Fibroblast of gingiva (primary cell): Measurements from ENCODE around the gene C1orf174.

ENCODE experiments used
- DNase-seq: peaks from one replicate; pipeline ENCODE4 v3.0.0-alpha.2; 2011; ENCODE audit warnings: low read depth

Gene C1orf174

DNA sequence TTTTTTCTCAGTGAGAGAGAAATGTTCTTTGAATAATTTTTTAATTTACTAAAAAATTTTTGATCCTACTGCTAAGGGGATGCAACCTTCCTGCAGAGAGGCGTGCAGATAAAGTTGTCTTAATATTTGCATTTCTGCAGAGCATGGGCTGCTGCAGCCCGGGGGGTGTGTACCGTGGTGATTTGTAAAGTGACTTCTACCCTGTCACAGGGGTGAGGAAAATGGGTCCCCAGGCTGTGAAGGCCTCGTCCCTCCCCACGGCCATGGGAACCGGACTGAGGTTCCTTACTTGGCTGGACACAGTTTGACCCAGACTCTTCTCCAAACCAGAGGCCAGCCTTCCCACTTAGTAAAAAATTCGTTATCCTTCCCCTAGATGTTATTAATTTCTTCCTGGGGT, 9.5 kb upstream of the C1orf174 start:
- no peak for DNase-seq

DNA sequence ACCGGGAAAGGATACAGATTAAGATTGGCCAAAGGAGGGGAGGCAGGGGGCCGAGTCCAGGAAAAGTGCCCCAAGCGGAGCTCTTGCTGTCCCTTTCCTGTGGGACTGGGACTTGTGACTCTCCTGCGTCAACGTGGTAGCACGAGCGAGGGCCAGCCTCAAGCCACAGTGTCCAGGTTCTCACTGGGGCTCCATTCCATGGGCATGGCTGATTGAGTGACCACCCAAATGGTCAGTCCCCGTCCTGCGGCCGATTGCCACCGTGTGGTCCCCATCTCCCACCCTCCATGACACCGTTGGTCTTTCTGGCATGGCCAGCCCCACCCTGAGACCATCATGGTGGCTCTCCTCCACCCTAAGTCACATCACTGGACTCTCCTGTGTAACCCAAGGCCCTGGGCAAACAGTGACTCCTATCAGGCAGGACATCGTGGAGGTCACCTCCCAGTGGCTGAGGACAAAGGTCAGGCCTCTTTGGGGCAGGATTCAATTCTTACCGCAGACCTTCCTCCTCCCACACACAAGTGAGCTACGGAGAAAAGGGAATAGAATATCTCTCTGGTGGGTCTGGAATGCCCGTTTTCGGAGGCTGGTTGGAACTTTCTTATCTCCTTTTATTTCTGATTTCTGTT, 8.9 kb upstream of the C1orf174 start:
- no peak for DNase-seq

DNA sequence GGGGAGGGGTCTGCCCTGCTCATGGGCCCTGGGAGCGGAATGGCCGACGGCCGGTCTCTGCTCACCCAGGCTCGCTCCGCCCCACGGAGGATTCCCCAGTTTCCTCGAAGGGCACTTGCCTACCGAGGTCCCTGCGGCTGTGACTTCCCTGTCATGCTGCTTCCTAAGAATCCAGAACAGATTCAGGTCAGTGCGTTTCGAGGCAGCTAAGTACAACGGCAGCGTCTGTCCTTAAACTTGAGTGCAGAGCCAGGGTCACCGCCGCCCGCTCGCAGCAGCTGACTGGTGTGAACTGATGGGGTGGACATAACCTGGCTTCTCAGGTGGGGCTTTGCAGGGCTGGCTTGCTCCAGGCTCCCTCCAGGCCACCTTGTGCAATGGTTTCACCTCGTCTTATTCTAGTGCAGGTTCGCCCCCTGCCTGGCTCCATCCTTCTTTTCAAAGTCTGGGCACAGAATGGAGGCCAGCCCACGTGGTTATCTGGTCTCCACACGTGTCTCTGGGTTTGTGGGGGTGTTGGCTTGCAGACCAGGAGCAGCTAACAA, 7.6 kb upstream of the C1orf174 start:
- no peak for DNase-seq

DNA sequence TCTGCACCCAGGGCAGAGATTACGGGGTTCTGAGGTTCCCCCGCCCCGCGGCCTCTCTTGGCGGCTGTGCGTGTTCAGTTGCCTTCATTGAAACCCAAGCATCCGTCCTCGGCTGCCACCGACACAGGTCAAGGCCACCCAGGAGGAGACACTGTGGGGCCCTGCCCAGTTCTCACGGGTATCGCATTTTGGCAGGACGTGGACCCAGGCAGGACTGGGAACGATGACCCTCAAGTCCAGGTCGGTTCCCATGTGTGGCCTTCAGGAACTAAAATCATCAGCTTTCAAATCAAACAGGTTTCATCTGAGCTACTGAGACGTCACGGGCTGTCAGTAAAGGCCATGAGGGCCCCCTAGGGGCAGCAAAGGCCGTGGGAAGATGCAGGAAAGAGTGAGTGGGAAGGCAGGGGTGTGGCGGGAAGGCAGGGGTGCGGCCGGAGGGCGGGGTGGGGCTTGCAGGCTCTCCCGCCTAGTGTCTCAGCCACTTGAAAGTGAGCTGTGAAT, 7.0 kb upstream of the C1orf174 start:
- no peak for DNase-seq

DNA sequence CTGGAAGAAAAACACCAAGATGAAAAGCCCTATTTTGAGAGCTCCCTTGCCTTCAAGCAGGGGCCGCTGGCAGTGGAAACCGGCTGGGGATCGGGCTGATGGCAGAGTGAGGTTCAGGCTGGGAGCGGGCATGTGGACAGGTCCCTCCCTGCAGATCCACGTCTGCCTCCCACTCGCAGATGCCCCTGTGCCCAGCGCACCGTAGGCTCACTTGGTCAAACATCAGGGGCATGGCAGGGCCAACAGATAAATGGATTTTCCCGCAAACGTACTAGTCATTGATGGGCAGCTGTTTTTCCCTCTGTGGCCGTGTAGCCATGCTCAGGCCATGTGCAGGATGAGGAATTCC, 6.6 kb upstream of the C1orf174 start:
- DNase-seq: no peak

DNA sequence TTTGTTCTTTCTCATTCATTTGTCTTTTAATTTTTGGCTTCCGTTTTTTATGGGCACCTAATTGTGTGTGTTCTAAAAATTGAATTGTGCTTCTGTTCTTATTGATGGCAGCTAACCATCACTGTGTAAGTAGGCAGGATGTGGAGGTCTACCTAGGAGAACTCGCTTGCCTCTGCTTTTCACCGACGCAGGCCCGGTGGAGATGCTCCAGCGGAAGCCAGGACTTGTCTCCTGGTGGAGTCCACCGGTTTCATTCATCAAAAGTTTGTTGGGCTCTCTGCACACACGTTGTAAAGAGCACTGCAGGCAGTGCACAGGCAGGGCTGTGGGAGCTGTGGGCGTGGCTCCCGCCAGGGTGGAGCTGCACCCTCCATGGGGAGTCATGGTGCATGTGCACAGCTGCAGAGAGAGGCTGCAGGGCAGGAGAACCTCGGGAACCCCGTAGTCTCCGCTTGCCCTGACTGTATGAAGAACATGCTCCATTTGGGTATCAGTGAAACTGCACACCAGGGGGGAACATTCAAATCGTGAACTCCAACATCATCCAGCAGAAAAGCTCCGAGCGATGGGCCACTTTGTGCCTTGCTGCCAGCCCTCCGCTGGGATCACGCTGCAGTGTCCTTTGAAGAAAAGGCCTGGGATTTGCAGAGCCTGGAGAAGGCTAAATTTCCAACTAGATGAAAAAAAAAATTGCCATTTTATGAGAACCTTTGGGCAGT, 6.0 kb upstream of the C1orf174 start:
- DNase-seq: no peak

DNA sequence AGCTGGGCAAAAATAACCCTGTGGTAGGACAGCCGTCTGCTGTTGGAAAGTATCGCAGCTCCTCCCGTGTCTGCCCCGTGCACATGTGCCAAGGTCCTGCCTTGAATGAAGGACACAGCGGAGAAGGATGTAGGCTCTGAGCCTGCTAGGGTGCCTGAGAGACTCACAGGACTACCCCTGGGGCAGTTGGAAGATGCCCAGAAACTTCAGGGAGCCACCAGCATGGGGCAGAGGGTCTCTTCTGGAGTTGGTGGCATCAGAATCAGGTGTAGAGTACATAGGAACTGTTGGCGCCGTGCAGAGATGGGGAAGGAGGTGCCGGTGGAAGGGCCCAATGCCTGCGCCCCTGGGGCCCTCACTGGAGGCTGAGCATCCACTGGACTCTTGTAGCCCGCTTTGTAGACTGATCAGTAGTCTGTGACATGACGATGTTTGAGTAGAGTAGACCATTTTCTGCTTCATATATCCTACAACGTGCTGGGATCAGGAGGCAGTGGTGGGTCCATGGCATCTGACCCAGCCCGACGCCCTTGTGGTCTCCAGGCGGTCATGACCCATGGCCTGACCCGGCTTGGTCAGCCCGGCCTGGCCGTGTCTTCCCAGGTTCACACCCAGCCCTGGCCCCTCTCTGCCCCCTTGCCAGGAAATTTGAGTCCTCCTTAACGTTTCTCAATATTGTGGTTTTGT, 5.3 kb upstream of the C1orf174 start:
- no peak for DNase-seq

DNA sequence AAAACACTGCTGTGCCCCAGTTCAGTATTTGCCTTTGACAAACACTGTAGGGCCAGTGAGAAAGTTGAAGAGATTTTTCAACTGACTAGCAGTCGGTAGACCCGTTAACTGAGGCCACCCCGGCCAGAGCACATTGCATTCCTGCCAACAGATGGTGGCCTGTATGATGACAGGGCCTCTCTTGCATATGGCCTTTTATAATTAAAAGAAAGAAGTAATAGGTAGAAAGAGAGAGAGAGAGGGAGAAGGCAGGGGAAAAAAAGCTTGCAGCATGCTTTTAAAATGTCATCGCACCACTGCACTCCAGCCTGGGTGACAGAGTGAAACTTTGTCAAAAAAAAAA, 4.7 kb upstream of the C1orf174 start:
- no peak for DNase-seq

DNA sequence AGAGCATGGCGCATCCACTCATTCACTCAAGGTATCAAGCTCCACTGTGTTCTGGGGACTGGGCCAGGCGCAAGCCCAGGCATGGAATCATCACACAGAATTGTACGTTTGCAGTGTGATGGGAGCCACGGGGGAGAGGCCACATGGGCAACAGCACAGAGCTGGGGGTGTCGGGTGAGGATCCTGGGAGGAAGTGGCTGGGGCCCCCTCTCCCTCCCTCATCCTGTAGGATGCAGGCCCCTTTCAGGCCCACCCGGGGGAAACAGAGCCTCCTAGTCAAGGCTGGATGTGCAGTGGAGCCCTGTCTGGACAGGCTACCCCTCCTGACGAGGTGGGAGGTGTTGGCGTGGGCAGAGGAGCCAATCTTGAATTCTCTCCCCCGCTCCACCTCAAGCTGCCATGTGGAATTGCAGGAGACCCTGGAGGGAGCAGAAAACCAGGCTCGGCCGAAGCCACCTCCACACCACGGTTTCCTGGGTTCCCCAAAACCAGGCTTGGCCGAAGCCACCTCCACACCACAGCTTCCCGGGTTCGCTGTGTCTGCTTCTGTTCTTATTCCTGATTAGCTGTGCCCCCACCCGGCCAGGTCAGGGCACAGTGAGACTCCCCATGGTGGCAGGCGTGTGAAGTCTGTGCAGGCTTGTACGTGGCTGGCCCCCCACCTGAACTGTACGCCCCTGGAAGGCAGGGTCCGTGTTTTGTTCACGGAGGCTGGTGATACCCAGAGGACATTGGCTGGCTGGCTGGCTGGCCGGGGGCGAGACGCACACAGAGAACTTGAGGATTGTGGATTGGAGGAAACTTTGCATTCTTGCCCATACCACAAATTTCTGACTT, 4.2 kb upstream of the C1orf174 start:
- DNase-seq: no peak

DNA sequence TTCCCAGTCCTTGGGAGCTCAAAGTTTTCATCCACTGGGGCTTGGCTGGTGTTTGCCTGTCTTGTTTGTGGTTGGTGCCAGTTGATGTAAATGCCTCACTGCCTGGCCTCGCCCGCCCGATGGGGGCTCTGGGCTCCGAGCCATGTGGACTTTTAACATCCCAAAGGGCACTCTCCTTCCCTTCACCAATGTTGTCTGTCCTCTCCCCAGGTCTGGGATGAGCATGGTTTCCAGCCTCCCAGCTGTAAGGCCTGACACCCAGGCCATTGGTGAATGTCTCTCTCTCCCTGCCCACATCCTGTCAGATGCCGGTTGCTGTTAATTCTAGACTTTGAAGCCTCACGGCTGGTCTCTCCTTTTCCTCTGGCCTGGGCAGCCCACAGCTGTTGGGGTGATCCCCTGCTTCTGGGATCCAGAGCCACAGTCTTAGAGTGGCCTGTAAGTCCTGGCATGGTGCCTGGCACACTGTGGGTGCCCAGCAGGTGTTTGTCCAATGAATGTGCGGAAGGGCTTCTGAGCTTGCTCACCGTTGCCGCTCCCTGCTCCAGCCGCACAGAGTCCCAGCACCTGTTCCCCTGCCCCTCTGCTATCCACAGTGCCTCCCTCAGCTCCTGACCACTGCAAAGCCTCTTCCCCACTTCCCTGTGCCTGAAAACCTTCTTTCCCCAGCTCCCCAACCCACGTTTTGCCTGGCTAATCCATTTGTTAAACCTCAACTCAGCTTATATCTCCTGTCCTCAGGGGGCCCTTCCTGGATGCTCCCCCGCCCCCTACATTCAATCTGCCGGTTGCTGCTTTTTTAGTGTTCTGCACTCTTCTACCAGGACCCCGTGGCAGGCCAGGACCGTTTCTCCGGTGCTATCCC, 3.3 kb upstream of the C1orf174 start:
- DNase-seq: no peak

DNA sequence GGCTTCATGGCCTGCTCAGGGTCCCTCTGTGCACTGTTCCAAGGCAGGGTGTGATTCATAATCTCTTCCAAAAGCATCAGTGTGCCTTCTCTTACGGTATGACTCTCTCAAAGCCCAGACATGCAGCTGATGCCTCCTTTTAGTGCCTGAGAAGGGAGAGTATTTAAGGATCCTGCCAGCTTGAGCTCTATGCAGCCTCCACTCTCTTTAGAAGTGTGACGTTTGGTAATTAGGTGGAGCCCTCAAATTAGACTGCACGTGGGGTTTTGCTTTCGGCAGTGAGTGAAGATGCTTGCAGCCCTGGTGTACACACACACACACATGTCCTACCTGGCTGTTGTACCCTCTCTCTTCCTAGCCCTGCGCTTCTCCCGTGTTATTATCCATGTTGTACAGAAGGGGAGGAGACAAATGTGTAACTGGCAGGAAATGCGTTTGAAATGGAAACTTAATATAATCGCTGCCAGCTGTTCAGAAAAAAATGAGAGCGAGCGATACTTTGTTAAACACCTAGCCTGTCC, 2.6 kb upstream of the C1orf174 start:
- no peak for DNase-seq

DNA sequence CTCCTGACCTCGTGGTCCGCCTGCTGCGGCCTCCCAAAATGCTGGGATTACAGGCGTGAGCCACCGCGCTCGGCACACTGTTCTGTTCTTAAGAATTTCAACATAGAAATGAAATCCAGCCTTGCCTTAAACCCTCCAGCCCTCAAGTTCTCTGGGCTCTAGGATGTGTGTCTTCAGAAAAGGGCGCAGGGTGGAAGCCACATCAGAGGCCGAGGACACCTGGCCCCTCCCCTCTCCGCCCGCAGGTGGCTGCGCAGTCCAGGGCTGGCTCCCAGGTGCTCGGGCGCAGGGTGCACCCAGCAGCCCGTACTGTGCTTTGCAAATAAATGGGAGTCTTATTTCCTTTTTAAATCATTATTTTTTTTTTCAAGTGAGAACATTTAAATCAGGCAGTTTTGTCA, 2.0 kb upstream of the C1orf174 start:
- no peak for DNase-seq

DNA sequence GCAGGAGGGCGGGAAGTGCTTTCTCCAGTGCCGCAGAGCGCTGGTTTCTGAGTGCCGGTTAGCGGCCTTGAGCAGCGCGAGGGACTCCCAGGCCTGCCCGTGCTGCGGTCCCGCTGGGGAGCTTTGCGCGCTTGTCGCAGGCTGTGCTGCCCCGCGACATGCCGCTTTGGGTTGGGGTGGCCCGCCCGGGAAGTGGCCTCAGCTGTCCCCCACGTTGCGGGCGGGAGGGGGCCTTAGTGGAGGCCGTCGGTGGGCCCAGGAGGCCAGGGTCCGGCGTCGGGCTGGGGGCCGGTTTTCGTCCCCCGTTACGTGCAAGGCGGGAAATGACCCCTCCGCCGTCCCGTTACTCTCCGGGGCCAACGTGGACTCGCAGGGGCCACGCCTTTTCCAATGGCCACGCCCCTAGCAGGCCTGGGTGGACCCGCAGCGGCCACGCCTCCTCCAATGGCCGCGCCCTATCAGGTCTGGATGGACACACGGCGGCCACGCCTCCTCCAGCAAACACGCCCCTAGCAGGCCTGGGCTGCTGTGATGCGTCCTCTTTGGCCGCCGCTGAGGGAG, 977 bp upstream of the C1orf174 start:
- DNase-seq: peak; percentile 96

DNA sequence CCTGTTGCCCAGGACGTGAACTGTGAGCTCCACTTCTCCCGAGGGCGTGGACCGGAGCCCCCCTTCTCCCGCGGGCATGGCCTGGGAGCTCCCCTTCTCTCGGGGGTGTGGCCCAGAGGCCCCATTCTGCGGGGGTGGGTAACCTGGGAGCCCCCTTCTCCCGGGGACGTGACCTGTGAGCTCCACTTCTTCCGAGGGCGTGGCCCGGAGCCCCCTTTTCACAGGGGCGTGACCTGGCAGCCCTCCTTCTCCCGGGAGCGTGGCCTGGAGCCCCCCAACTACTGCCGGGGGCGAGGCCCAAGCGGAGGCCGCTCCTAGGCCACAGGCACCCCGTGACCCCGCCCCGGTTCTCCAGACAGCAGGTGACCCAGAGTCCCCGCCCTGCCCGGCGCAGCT, 320 bp downstream of the C1orf174 start:
- no peak for DNase-seq

DNA sequence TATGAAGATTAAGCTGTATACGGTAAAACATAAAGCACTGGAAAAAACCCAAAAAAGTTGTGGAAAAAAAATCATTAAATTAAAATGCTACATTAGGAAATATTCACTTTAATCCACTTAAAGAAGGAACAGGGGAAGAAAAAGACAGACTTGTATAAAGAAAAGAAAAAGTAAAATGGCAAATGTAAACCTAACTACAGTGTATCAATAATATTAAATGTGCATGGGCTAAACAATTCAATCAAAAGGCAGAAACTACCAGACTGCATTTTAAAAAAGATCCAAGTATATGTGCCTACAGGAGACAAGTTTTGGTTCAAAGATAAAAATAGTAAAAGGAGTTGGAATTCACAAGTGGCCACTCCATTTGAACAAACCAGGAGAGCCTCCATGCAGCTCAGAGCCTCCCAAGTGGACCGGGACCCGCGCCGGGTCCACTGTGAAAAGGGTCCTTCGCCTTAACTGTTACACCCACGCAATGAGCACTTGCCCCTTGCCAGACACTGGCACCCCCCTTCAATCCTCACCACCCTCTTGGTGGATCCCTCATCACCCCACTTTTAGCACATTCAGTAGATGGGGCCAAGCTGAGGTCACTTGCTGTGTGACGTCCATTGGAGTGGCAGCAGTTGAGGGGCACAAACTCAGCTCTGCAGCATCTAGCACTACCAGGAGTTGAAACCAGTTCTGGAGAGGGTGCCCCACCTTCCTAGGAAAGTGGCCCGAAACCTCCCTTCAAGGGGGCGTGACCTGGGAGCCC, 898 bp downstream of the C1orf174 start:
- no peak for DNase-seq

DNA sequence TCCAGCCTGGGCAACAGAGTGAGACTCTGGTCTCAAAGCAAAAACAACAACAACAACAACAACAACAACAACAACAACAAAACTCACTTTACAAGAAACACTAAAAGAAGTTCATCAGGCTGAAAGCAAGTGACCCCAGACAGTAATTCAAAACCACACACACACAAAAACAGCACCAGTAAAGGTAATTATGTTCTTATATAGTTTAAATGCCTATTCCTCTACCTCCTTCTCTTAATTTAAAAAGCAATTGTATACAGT, 1.7 kb downstream of the C1orf174 start:
- no peak for DNase-seq

DNA sequence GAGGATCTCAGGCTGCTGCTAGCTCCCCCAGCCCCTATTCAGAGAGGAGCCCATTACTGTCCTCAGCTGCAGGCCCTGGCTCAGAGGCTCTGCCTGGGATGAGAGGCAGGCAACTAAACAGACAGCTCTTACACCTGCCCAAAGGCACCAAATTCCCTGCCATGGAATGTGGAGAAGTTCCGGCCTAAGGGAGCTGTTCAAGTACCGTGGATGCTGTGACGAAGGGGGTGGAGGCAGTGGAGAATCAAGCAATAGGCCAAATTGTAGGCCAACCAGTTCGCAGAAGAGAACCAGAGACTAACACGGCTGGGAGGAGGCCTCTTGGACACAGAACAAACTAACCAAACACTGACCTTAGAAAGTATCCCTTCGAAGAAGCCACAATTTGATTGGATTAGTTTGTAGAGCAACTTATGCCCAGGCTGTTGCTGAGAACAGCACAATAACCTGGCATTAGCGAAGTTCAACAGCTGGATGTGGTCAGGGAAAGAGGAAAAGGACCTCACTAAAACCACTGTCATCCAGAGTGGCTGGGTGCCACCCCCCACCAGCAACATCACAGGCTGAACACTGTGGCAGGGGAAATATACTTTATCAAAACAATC, 3.6 kb downstream of the C1orf174 start:
- no peak for DNase-seq

DNA sequence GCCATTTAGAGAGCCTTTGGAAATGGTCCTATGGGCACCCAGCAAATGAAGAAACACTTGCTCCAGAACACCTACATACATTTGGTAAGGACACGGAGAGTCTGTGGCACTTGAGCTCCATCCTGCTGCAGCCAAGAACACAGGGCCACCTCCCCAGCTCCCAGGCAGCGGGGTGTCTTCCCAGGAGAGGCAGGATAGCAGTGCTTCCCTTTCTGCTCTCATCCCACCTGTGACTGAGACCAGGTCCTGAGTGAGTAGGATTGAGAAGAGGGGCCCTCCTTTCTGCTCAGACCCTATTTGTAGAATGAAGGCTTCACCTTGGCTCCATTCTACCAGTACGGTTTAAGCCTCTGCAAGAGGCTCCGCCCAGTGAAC, 4.1 kb downstream of the C1orf174 start:
- no peak for DNase-seq

DNA sequence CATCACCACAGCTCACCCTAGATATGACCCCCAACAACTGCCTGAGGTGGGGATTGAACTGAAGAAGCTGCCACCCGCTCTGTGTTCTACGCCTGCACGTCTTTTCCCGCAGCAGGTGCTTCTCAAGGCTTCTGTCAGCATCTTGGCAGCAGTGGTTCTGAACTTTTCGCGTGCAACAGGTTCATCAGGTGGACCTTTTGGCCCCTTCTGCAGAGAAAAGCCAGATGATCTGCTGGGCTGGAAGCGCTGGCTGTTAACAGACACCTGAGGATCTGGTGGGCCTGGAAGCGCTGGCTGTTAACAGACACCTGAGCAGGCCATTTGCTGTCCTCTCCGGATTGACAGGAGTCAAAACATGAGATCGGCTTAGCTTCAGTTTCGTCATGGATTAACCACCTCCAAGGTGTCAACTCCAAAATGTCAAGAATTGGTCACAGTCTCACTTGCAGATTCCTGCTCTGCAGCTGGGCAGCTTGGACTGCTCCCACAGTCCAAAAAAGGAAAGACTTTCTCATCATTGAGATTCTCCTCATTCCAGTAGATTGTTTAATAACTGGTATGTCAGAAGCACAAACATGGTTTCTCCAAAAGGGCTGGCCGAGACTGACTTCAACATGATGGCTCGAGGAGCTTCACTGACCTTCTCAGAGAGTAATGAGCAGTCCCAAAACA, 4.7 kb downstream of the C1orf174 start:
- no peak for DNase-seq
